HL-60 (cell line): ENCODE measurements around the gene OCIAD1.

Source experiments
- DNase-seq, 2 experiments: peaks; one replicate each; pipeline ENCODE4 v3.0.0-alpha.2; 2010 to 2020; ENCODE audit warnings: low read depth in 1 of 2, low spot score in 1 of 2
- H3K27ac ChIP-seq: fragments of 250-450 bp; sonication (Bioruptor Pico); replicated peaks from 2 replicates; pipeline ENCODE4 v1.5.1; 2020; ENCODE audit warnings: mild to moderate bottlenecking, moderate library complexity
- H3K27me3 ChIP-seq: fragments of 250-450 bp; sonication (Bioruptor Pico); 2 replicates; pipeline ENCODE4 v1.5.1; 2021; ENCODE audit warnings: mild to moderate bottlenecking, moderate library complexity; ENCODE audit not compliant: insufficient read depth, poor library complexity, severe bottlenecking
- H3K4me3 ChIP-seq: replicated peaks from 2 replicates; pipeline ENCODE4 v1.5.1; 2011; ENCODE audit warnings: mild to moderate bottlenecking, control low read depth, low read length; ENCODE audit not compliant: insufficient read depth
- GABPA ChIP-seq: IDR thresholded peaks from 2 replicates; pipeline ENCODE4 v1.6.1; 2012; ENCODE audit warnings: low read depth
- POLR2AphosphoS5 ChIP-seq: IDR thresholded peaks from 2 replicates; pipeline ENCODE4 v1.6.1; 2012; ENCODE audit warnings: low read depth
- SPI1 ChIP-seq: IDR thresholded peaks from 2 replicates; pipeline ENCODE4 v1.6.1; 2012; ENCODE audit warnings: low read depth, mild to moderate bottlenecking, borderline replicate concordance
- long read RNA-seq: library from polyadenylated mRNA; unstranded; transcript quantifications from one replicate; pipeline ENCODE4 v2.0.0, GENCODE V29; 2020
- TF ChIP-seq, protein P1 (sequence below): IDR thresholded peaks from 2 replicates; pipeline ENCODE4 v1.6.1; 2012; ENCODE audit warnings: low read depth; ENCODE audit not compliant: insufficient replicate concordance
- TF ChIP-seq, protein P2 (sequence below): IDR thresholded peaks from one replicate; pipeline ENCODE4 v1.5.1; 2011; ENCODE audit warnings: low read length, control low read depth, inconsistent platforms; ENCODE audit not compliant: insufficient read depth

Gene OCIAD1, protein sequence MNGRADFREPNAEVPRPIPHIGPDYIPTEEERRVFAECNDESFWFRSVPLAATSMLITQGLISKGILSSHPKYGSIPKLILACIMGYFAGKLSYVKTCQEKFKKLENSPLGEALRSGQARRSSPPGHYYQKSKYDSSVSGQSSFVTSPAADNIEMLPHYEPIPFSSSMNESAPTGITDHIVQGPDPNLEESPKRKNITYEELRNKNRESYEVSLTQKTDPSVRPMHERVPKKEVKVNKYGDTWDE
- long read RNA-seq, transcript OCIAD1-202 (9 exons, 1,594 nt) = minor isoform, 65 of 370 reads
- long read RNA-seq, transcript OCIAD1-201 (9 exons, 1,414 nt) = major isoform, 212 of 370 reads
- long read RNA-seq, partial matches to known transcripts = 20 of 370 reads
- long read RNA-seq, other reads (novel, unspliced or antisense) = 65 of 370 reads

DNA sequence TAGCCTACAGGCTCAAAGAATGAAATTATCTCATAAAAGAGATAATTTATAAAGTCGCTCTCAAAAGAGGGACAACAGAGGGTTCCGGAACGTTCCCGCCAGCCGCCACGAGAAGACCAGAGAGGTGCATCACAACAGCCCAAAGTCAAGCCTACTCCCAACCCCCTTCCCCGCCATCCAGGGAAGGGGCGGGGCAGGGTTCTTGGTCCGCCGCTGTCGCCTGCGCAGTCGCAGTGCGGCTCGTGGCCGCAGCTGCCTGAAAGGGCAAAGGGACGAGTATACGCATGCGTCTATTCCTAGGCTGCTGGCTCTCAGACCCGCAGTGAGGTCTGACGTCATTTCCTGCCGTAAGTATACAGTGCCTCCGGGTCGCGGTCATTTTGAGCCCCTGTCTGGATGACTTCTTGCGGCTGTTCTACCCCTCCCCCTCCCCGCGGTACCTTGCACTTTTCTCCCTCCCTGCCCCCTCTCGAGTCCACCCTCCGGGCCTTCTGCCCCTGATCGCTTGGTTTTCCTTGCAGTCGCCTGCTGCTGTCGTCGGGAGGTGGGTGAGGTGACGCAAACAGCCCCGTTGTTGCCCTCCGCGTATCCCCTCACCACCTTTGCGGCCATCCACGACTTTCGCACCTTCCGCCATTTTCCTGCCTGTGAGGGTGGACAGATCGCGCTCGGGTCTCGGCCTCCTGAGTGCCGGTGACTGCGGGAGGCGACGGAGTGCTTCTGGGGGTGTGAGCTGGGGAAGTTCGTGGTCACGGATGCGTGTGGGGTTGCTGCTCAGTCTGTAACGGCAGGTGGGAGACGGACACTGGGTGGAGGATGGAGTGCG lies at the start of gene OCIAD1:
TSS of gene OCIAD1 (plus strand) at position 383 of the 826 bp plus-strand sequence. CDS start 1,537 bp downstream, outside the sequence.
- TF ChIP-seq GABPA = peak; percentile 87
- peak; percentile 84; the same call in 1 of the 2 replicates for TF ChIP-seq POLR2AphosphoS5
- TF ChIP-seq, protein P1, sequence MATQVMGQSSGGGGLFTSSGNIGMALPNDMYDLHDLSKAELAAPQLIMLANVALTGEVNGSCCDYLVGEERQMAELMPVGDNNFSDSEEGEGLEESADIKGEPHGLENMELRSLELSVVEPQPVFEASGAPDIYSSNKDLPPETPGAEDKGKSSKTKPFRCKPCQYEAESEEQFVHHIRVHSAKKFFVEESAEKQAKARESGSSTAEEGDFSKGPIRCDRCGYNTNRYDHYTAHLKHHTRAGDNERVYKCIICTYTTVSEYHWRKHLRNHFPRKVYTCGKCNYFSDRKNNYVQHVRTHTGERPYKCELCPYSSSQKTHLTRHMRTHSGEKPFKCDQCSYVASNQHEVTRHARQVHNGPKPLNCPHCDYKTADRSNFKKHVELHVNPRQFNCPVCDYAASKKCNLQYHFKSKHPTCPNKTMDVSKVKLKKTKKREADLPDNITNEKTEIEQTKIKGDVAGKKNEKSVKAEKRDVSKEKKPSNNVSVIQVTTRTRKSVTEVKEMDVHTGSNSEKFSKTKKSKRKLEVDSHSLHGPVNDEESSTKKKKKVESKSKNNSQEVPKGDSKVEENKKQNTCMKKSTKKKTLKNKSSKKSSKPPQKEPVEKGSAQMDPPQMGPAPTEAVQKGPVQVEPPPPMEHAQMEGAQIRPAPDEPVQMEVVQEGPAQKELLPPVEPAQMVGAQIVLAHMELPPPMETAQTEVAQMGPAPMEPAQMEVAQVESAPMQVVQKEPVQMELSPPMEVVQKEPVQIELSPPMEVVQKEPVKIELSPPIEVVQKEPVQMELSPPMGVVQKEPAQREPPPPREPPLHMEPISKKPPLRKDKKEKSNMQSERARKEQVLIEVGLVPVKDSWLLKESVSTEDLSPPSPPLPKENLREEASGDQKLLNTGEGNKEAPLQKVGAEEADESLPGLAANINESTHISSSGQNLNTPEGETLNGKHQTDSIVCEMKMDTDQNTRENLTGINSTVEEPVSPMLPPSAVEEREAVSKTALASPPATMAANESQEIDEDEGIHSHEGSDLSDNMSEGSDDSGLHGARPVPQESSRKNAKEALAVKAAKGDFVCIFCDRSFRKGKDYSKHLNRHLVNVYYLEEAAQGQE = peak; percentile 79
- TF ChIP-seq, protein P2, sequence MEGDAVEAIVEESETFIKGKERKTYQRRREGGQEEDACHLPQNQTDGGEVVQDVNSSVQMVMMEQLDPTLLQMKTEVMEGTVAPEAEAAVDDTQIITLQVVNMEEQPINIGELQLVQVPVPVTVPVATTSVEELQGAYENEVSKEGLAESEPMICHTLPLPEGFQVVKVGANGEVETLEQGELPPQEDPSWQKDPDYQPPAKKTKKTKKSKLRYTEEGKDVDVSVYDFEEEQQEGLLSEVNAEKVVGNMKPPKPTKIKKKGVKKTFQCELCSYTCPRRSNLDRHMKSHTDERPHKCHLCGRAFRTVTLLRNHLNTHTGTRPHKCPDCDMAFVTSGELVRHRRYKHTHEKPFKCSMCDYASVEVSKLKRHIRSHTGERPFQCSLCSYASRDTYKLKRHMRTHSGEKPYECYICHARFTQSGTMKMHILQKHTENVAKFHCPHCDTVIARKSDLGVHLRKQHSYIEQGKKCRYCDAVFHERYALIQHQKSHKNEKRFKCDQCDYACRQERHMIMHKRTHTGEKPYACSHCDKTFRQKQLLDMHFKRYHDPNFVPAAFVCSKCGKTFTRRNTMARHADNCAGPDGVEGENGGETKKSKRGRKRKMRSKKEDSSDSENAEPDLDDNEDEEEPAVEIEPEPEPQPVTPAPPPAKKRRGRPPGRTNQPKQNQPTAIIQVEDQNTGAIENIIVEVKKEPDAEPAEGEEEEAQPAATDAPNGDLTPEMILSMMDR = no peak
- Histone ChIP-seq H3K27me3 (no peaks in the 10 kb centered on the region), H3K27ac (peak within 1 kb of the TSS; percentile 98), H3K4me3 (peak within 1 kb of the TSS; percentile 84)
- DNase-seq = peak; percentile 96 to 99

DNA sequence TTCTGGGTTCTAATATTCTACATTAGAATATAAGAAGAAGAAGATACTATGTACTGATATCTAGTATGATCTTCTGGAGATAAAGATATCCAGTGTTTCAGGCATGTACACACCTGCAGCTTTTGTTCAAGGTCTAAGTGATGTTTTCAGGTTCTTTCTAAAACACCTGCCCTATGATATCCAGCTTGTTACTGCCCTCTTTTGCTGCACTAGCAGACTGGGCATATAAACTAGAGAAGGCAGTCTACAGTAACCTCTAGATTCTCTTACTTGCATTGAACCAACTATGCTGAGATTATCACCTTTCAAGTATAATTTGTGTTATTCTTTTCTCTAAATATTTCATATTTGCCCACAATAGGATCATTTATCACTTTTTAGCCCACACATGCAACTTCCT lies 48.9 kb upstream of the OCIAD1 start:
- no peak overlapping the region for H3K4me3 ChIP-seq
- H3K27me3 ChIP-seq = no peaks in the 10 kb centered on the region
- no peak overlapping the region for H3K27ac ChIP-seq
- TF ChIP-seq SPI1 (no peak), GABPA (no peak), POLR2AphosphoS5 (no peak)
- TF ChIP-seq, protein P2 = no peak
- TF ChIP-seq, protein P1 = no peak
- DNase-seq = no peak

DNA sequence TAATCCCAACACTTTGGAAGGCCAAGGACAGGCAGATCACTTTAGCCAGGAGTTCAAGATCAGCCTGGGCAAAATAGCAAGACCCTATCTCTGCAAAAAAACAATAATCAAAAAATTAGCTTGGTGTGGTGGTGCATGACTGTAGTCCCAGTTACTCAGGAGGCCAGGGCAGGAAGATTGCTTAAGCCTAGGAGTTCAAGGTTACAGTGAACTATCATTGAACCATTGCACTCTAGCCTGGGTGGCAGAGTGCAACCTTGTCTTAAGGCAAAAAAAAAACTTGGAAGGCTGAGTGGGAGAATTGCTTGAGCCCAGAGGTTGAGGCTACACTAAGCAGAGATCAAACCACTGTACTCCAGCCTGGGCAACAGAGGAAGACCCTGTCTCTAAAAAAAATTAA lies 45.6 kb upstream of the OCIAD1 start:
- no peak for DNase-seq
- TF ChIP-seq, protein P1 = no peak
- TF ChIP-seq GABPA (no peak), POLR2AphosphoS5 (no peak), SPI1 (no peak)
- TF ChIP-seq, protein P2 = no peak
- H3K4me3 ChIP-seq = no peak overlapping the region
- H3K27ac ChIP-seq = no peak overlapping the region
- no peaks in the 10 kb centered on the region for H3K27me3 ChIP-seq
